RCC 7860 (cell line): ENCODE measurements around the gene TRIM38.
"Not testable (repeated sequence)": the region's sequence is repeated elsewhere in the genome, so short reads cannot be mapped to it uniquely, and the experiment has no call there.

Experiments used
- DNase-seq: peaks from one replicate; pipeline ENCODE4 v3.0.0-alpha.2; 2015; ENCODE audit warnings: low spot score
- FAIRE-seq: peaks from 2 replicates; lab custom pipeline; 2012; peaks lifted over from hg19 to GRCh38; lab: Jason Lieb, UNC

Gene TRIM38

DNA sequence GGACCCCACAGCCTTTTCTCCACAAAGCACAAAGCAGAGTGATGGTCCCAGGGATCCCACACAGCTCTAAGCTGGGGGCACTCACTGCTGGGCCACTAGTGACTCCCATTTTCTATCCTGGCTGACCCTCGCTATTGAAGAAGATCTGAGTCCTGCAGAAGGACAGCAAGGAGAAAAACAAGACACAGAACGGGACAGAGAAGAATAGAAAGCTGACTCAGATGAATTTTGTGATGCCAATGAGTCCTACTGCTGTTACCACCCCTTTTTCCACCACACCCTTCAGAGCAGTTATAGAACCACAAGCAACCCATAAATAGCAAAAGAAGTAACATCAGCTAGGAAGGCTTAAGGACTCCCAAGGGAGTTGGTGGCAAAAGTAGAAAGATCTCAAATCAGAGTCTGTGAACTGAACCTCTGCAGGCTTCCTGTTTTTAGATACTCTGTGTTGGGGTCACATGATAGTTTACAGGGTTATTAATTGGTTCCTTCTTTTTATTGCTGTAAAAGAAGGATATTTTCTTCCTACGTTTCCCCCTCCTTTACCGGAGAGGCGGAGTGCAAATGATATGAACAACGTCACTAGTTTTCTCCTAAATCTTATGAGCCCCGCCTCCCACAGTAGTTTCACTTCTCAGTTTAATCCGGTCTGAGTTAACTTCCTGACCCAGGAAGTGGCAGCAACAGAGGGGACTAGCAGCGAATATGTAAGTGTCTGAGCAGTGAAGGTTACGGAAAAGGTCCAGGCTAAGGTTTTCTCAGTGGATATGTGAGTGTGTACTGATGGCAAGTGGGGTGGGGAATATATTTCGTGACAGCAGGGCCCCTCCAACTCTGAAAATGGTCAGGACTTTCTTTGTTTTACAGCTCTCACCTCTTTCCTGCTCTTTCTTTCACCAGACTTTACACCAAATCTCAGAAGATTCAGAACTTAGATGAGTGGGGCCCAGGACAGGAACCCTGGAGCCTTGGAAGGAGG lies at the start of gene TRIM38:
TSS of gene TRIM38 (plus strand) at position 654 of the 979 bp plus-strand sequence. CDS start 3,721 bp downstream, outside the sequence.
- FAIRE-seq = peak; percentile 76

GRCh38 chr6:25913741-25914140 lies 48.9 kb upstream of the TRIM38 start:
- FAIRE-seq = peak; percentile 18
- no peak for DNase-seq

More for the DNA sequence above, at the start of gene TRIM38:
- DNase-seq = peak; percentile 68

GRCh38 chr6:25916330-25916729 lies 46.3 kb upstream of the TRIM38 start:
- no peak for DNase-seq
- no peak for FAIRE-seq

DNA sequence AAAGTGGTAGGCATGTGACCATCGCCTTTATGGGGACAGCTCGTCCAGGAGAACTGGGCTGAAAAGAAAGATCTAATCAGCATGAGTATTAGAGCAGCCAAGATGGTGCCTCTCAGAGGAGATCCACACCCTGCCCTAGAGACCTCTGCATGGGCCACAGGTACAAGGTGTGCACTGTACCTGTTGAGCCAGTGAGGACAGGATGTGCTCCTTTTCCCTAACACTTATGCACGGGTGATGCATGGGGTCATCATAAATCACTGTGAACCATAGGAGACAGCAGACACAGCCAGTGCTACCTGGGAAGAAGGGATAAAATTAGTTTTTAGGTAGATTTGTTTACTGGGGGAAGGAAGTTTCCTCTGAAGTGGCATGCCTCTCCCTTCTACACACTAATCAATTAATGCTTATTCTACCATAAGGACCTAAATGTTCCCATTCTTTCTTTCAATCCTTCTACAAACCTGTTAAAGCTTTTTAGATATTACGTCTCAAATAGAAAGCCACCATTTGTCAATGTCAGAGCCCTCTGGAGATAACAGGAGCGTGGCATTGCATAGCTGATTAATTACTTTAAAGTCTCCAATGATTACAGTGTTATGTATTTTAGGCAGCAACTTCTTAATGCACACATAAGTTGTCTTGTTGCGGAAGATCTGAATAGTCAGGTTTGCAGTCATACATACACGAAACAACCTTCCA lies 45.7 kb upstream of the TRIM38 start:
- no peak for DNase-seq
- no peak for FAIRE-seq

- DNase-seq (no peak), FAIRE-seq (no peak)
Observed at GRCh38 chr6:25918083-25918683, 44.4 kb upstream of the TRIM38 start.

GRCh38 chr6:25919657-25920056 lies 42.9 kb upstream of the TRIM38 start:
- no peak for DNase-seq
- FAIRE-seq = no peak

DNA sequence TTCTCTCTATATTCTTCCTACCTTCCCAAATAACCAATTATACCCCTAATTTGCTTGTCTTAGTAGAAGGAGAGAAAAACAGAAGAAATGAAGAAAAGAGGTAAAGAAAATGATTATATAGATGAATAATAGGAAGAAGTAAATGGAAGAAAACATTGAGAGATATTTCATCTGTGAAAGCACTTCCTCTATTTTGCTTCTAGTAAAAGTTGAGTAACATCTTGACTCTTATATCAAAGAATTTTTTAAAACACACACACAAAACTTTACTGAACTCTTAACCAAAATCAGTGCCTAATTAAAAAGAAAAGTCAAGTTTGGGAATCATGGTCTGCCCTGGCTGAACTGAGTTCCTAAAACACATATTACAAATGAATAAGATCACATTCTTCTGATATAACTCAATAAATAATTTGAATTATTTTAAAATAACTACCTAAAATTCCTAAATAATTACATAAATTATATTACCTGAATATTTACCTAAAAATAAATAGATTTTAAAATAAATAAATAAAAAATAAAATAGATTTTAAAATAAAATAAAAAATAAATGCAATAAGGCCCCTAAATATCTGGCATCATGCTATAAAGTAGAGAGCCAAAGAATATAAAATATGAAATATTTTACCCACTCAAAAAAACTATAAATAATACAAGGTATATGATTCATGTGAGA lies 40.9 kb upstream of the TRIM38 start:
- FAIRE-seq (peak; percentile 76), DNase-seq (no peak)

DNA sequence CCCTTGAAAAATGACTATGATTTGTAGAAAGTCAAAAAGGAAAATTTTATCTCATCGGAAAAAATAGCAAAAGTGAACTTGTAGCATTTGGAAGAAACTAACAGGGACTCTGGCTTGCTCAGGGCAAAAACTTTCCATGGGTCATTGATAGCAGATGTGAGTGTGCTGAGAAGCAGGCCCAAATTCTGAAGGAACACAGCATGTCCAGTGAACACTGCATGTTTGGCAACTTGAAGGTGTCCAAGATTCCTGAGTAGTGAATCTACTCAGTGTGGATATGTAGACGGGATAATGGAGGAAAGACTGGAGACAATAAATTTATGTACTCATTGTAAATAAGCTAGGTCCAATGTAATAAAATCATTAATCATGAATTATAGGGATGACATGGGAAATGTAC lies 40.3 kb upstream of the TRIM38 start:
- DNase-seq (no peak), FAIRE-seq (no peak)

- FAIRE-seq = no peak
- no peak for DNase-seq
Observed at GRCh38 chr6:25925876-25926275, 36.7 kb upstream of the TRIM38 start.

DNA sequence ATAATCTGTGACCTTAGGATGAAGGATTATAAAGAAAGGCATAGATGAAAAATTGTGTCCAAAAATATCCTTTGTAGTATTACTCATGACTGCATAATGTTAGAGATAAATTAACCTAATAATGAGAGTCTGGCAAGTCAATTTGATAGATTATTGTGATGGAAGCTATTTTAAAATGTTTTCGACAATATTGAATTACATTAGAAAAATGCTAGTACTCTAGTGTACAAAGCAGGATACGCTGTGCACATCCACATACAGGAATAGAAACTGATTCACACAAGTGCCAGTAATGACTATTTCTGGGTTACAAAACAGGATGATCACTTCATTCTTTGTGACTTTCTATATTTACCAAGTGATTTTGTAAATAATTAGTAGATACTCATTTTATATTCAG lies 35.4 kb upstream of the TRIM38 start:
- FAIRE-seq (no peak), DNase-seq (no peak)

DNA sequence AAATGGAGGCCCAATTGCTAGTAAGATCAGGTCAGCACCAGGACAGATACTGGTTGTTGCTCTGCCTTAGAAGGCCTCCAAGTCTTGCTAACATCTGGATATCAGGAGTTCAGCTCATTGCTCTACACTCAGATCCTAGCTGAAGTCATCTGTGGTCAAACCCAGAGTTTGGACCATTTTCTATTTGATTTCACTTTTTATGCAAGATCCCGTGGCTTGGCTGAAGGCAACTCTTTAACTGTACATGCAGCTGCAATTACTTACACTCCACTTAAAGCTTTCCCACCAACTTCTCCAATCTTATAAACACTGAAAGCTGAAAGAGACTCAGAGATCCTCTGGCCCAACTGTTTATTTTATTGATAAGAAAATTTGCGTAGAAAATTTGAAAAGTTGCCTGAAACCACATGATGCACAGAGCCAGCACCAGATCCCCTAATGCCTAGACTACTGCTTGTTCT lies 34.8 kb upstream of the TRIM38 start:
- FAIRE-seq = no peak
- no peak for DNase-seq

- FAIRE-seq (no peak), DNase-seq (no peak)
Observed at GRCh38 chr6:25928562-25929324, 33.9 kb upstream of the TRIM38 start.

DNA sequence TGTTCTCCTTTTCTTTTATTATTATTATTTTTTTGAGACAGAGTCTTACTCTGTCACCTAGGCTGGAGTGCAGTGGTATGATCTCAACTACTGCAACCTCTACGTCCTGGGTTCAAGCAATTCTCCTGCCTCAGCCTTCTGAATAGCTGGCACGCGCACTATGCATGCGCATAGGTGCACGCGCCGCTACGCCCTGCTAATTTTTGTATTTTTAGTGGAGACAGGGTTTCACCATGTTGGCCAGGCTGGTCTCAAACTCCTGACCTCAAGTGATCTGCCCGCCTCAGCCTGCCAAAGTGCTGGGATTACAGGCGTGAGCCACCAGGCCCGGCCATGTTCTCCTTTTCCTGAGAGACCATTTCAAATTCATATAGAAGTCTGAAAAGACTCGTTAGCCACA lies 32.8 kb upstream of the TRIM38 start:
- DNase-seq, FAIRE-seq: not testable (repeated sequence)

- DNase-seq (no peak), FAIRE-seq (no peak)
Observed at GRCh38 chr6:25930532-25931410, 31.8 kb upstream of the TRIM38 start, which contains the start of gene SLC17A2. SLC17A2 (minus strand) TSS chr6:25930691; CDS start chr6:25925796, 4,895 bp downstream.

DNA sequence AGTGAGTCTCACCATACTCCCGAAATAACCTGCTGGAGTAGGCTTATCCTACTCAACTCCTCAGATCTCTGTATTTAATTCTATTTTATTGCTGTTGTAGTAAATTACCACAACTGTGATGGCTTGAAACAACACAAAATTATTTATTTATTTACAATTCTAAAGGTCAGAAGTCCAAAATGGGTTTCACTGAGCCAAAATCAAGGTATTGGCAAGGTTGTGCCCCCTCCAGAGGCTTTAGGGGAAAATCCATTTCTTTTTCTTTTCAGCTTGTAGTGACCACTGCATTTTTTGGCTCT lies 31.2 kb upstream of the TRIM38 start:
- FAIRE-seq (no peak), DNase-seq (no peak)

GRCh38 chr6:25934156-25934555 lies 28.4 kb upstream of the TRIM38 start:
- FAIRE-seq (no peak), DNase-seq (no peak)

GRCh38 chr6:25934735-25935313 lies 27.8 kb upstream of the TRIM38 start:
- DNase-seq (no peak), FAIRE-seq (no peak)

- DNase-seq (no peak), FAIRE-seq (no peak)
Observed at GRCh38 chr6:25935953-25936352, 26.6 kb upstream of the TRIM38 start.

DNA sequence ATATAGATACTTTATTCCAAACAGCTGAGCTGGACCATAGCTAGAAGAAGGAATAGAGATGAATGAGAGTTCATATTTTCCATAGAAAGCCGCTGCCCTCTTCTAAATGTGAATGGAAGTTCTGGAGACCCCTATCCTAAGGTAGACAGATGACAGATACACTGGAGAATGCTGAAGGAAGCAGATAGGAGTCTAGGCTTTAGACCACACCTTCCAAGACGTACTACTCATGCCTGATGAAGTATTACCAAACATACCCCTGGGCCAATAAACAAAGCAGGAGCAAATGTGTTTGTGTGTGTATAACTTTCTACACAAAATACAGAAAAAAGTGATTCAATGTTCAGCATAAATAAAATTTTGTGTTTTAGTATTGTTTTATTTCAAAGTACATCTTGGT lies 23.0 kb upstream of the TRIM38 start:
- FAIRE-seq = no peak
- no peak for DNase-seq
